ENCODE measurements around the gene RNF144A. TPM values are rescaled to one million over a fixed set of nuclear protein-coding genes. Genes with fewer than 3 reads are reported as not detected.

The RNF144A gene
- total and polyA plus RNA-seq, 9 donors, result 10.4 to 47.7 (median 23.9) TPM

GRCh38 chr2:6881046-6881445 is 36.2 kb upstream of the RNF144A start:
- DNase-seq, result no peak
- Histone ChIP-seq H3K9me3 (no peaks in the 10 kb centered on the region), H3K27ac (no peak overlapping the region), H3K27me3 (no peaks in the 10 kb centered on the region), H3K4me1 (ENCODE audit: insufficient read depth) (peaks cover 2% of the 10 kb centered on the region), H3K36me3 (no peaks in the 10 kb centered on the region), H3K4me3 (no peak overlapping the region)
- intact Hi-C loops (cut with DNase I), result no loop called here
- no peak for TF ChIP-seq CTCF (IDR thresholded peaks at IDR 0.05)
- no peak for TF ChIP-seq EP300 (IDR thresholded peaks at IDR 0.05)
- no peak for TF ChIP-seq POLR2A (IDR thresholded peaks at IDR 0.05)
- WGBS, 3 donors, result 66 to 83% (median 79%) methylated on average over 1 of the region's 1 CpG

GRCh38 chr2:6881516-6881915 is 35.7 kb upstream of the RNF144A start:
- no peak overlapping the region for H3K4me3 ChIP-seq
- H3K9me3 ChIP-seq, result no peaks in the 10 kb centered on the region
- intact Hi-C loops (cut with DNase I), result no loop called here
- 93 to 95% (median 95%) methylated on average over 5 of the region's 5 CpGs for WGBS, 3 donors
- TF ChIP-seq POLR2A (IDR thresholded peaks at IDR 0.05), result no peak
- TF ChIP-seq CTCF (IDR thresholded peaks at IDR 0.05), result no peak
- no peak for TF ChIP-seq EP300 (IDR thresholded peaks at IDR 0.05)
- peaks cover 2% of the 10 kb centered on the region for H3K4me1 ChIP-seq (ENCODE audit: insufficient read depth)
- H3K36me3 ChIP-seq, result no peaks in the 10 kb centered on the region
- no peaks in the 10 kb centered on the region for H3K27me3 ChIP-seq
- no peak overlapping the region for H3K27ac ChIP-seq
- no peak for DNase-seq

- TF ChIP-seq POLR2A (IDR thresholded peaks at IDR 0.05), result no peak
- no peak for TF ChIP-seq EP300 (IDR thresholded peaks at IDR 0.05)
- no peak for TF ChIP-seq CTCF (IDR thresholded peaks at IDR 0.05)
- no peaks in the 10 kb centered on the region for H3K27me3 ChIP-seq
- no peak overlapping the region for H3K27ac ChIP-seq
- peaks cover 2% of the 10 kb centered on the region for H3K4me1 ChIP-seq (ENCODE audit: insufficient read depth)
- intact Hi-C loops (cut with DNase I), result no loop called here
- H3K9me3 ChIP-seq, result no peaks in the 10 kb centered on the region
- H3K36me3 ChIP-seq, result no peaks in the 10 kb centered on the region
- no peak overlapping the region for H3K4me3 ChIP-seq
- WGBS, 3 donors, result 56 to 72% (median 66%) methylated on average over 7 of the region's 7 CpGs
- no peak for DNase-seq
Measured at GRCh38 chr2:6883448-6884122, 33.6 kb upstream of the RNF144A start.

GRCh38 chr2:6885551-6885950 is 31.7 kb upstream of the RNF144A start:
- WGBS, 3 donors, result 81 to 90% (median 84%) methylated on average over 2 of the region's 2 CpGs
- Histone ChIP-seq H3K27ac (no peak overlapping the region), H3K27me3 (no peaks in the 10 kb centered on the region), H3K9me3 (no peaks in the 10 kb centered on the region), H3K36me3 (no peaks in the 10 kb centered on the region), H3K4me3 (no peak overlapping the region), H3K4me1 (ENCODE audit: insufficient read depth) (peaks cover 2% of the 10 kb centered on the region)
- TF ChIP-seq CTCF (IDR thresholded peaks at IDR 0.05), result no peak
- no peak for TF ChIP-seq POLR2A (IDR thresholded peaks at IDR 0.05)
- TF ChIP-seq EP300 (IDR thresholded peaks at IDR 0.05), result no peak
- intact Hi-C loops (cut with DNase I), result no loop called here
- no peak for DNase-seq

All from ovary (tissue), 9 donors.